Neural crest cell (in vitro differentiated cells): ENCODE measurements around the gene P2RX1. TPM values are rescaled to one million over a fixed set of nuclear protein-coding genes. Genes with fewer than 3 reads are reported as not detected.
"Not testable (repeated sequence)": the region's sequence is repeated elsewhere in the genome, so short reads cannot be mapped to it uniquely, and the experiment has no call there.

ENCODE experiments used
- DNase-seq: peaks from one replicate; pipeline ENCODE4 v3.0.0; 2021; ENCODE audit warnings: low read depth, mixed read lengths, low spot score
- H3K27ac Mint-ChIP-seq: one replicate; pipeline ENCODE4 v1.8.0; 2021; ENCODE audit warnings: mild to moderate bottlenecking, mixed read lengths; ENCODE audit not compliant: unreplicated experiment
- H3K27me3 Mint-ChIP-seq: 2 replicates; pipeline ENCODE4 v1.8.0; 2021; ENCODE audit warnings: low read depth, mild to moderate bottlenecking, mixed read lengths
- H3K36me3 Mint-ChIP-seq: 2 replicates; pipeline ENCODE4 v1.8.0; 2021; ENCODE audit warnings: low read depth, mild to moderate bottlenecking, mixed read lengths
- H3K4me1 Mint-ChIP-seq: 2 replicates; pipeline ENCODE4 v1.8.0; 2021; ENCODE audit warnings: mixed read lengths
- H3K4me3 Mint-ChIP-seq: one replicate; pipeline ENCODE4 v1.8.0; 2021; ENCODE audit warnings: mild to moderate bottlenecking, mixed read lengths
- H3K9me3 Mint-ChIP-seq: 2 replicates; pipeline ENCODE4 v1.8.0; 2021; ENCODE audit warnings: mixed read lengths
- CTCF ChIP-seq: fragments of 200-600 bp; sonication (generic); conservative IDR thresholded peaks from 2 replicates; pipeline ENCODE4 v1.5.0; 2021; ENCODE audit warnings: antibody characterized with exemption, mild to moderate bottlenecking
- total RNA-seq: library from RNA; stranded (reverse); gene quantifications from 2 replicates; pipeline ENCODE4 v1.2.1, GENCODE V29; 2021

Gene P2RX1
- total RNA-seq, 1 donor from 2014 or later: not detected

GRCh38 chr17:3951003-3951402, 34.7 kb upstream of the P2RX1 start:
- Mint-ChIP-seq H3K4me3 (no peak overlapping the region), H3K27me3 (no peaks in the 10 kb centered on the region), H3K4me1 (no peaks in the 10 kb centered on the region), H3K27ac (no peak overlapping the region), H3K36me3 (no peaks in the 10 kb centered on the region), H3K9me3 (no peaks in the 10 kb centered on the region)
- no peak for TF ChIP-seq CTCF
- no peak for DNase-seq

GRCh38 chr17:3950584-3950983, 34.3 kb upstream of the P2RX1 start:
- no peak for DNase-seq
- H3K4me1 Mint-ChIP-seq: no peaks in the 10 kb centered on the region
- no peaks in the 10 kb centered on the region for H3K9me3 Mint-ChIP-seq
- H3K4me3 Mint-ChIP-seq: no peak overlapping the region
- H3K36me3 Mint-ChIP-seq: no peaks in the 10 kb centered on the region
- H3K27me3 Mint-ChIP-seq: no peaks in the 10 kb centered on the region
- no peak overlapping the region for H3K27ac Mint-ChIP-seq
- no peak for TF ChIP-seq CTCF

GRCh38 chr17:3949418-3949817, 33.2 kb upstream of the P2RX1 start:
- H3K27me3 Mint-ChIP-seq: no peaks in the 10 kb centered on the region

GRCh38 chr17:3948551-3948950, 32.3 kb upstream of the P2RX1 start:
- H3K36me3 Mint-ChIP-seq, H3K27ac Mint-ChIP-seq, H3K27me3 Mint-ChIP-seq, H3K9me3 Mint-ChIP-seq, DNase-seq, H3K4me3 Mint-ChIP-seq, H3K4me1 Mint-ChIP-seq: not testable (repeated sequence)

More at GRCh38 chr17:3949418-3949817, 33.2 kb upstream of the P2RX1 start:
- Mint-ChIP-seq H3K9me3 (no peaks in the 10 kb centered on the region), H3K27ac (no peak overlapping the region), H3K4me1 (peaks cover 2% of the 10 kb centered on the region), H3K36me3 (no peaks in the 10 kb centered on the region), H3K4me3 (no peak overlapping the region)
- no peak for TF ChIP-seq CTCF
- no peak for DNase-seq

- Mint-ChIP-seq H3K36me3 (no peaks in the 10 kb centered on the region), H3K27me3 (peaks cover 4% of the 10 kb centered on the region), H3K4me3 (no peak overlapping the region), H3K27ac (no peak overlapping the region), H3K4me1 (peaks cover 20% of the 10 kb centered on the region), H3K9me3 (no peaks in the 10 kb centered on the region)
- no peak for TF ChIP-seq CTCF
- no peak for DNase-seq
Measured at GRCh38 chr17:3947318-3947810, 31.1 kb upstream of the P2RX1 start.

GRCh38 chr17:3946711-3947235, 30.5 kb upstream of the P2RX1 start:
- no peak overlapping the region for H3K27ac Mint-ChIP-seq
- peaks cover 20% of the 10 kb centered on the region for H3K4me1 Mint-ChIP-seq
- no peaks in the 10 kb centered on the region for H3K36me3 Mint-ChIP-seq
- no peak for TF ChIP-seq CTCF
- no peak for DNase-seq
- no peak overlapping the region for H3K4me3 Mint-ChIP-seq
- no peaks in the 10 kb centered on the region for H3K9me3 Mint-ChIP-seq
- peaks cover 4% of the 10 kb centered on the region for H3K27me3 Mint-ChIP-seq
